ENCODE measurements around the gene VEGFC. TPM values are rescaled to one million over a fixed set of nuclear protein-coding genes. Genes with fewer than 3 reads are reported as not detected.

VEGFC gene
- total and polyA plus RNA-seq, 7 experiments from 2014 or later = not detected

DNA sequence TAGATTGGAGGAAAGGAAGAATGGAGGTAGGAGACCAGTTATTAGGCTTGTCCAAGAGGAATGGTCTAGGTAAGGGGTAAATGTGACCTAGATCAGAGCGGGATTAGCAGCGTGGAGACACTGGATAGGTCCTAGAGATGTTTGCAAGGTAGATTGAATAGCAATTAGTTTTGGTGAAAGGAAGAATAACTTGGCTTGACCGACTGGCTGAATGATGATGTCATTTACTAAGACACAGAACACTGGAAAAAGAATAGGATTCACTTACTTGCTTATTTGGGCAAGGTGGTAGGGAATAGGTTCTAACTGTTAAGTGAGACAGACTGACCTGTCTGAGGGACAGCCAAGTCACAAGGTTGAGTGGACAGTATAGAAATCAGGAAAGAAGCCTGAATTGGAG is 71.3 kb downstream of the VEGFC start:
- Histone ChIP-seq H3K4me3 (ENCODE audit: low read length) (no peak overlapping the region), H3K36me3 (ENCODE audit: control insufficient read depth in 2 of 3, insufficient read depth in 3 of 3, low read length in 3 of 3) (no peaks in the 10 kb centered on the region), H3K27me3 (ENCODE audit: control insufficient read depth in 2 of 2, insufficient read depth in 2 of 2, low read length in 2 of 2) (no peaks in the 10 kb centered on the region), H3K27ac (ENCODE audit: low read depth, low read length) (no peak overlapping the region), H3K4me1 (ENCODE audit: control insufficient read depth in 2 of 2, insufficient read depth in 2 of 2, low read length in 2 of 2) (no peaks in the 10 kb centered on the region), H3K9me3 (ENCODE audit: control insufficient read depth in 2 of 3, low read length in 3 of 3) (no peaks in the 10 kb centered on the region)
- Mint-ChIP-seq H3K4me3 (no peak overlapping the region), H3K27me3 (no peaks in the 10 kb centered on the region), H3K4me1 (no peaks in the 10 kb centered on the region), H3K36me3 (no peaks in the 10 kb centered on the region), H3K9me3 (peaks cover 0 to 5% (median 0%) of the 10 kb centered on the region in 11 donors), H3K27ac (no peak overlapping the region)
- ATAC-seq = no peak
- ChIA-PET POLR2A (no interaction called here), CTCF (no interaction called here)
- no peak for DNase-seq
- intact Hi-C loops (cut with micrococcal nuclease) = no loop called here

GRCh38 chr4:176718881-176719280 is 73.8 kb downstream of the VEGFC start:
- CTCF ChIA-PET = no interaction called here
- no peaks in the 10 kb centered on the region for H3K9me3 ChIP-seq (ENCODE audit: control insufficient read depth in 2 of 3, low read length in 3 of 3)

GRCh38 chr4:176717237-176717636 is 75.5 kb downstream of the VEGFC start:
- CTCF ChIA-PET = no interaction called here
- DNase-seq (no peak), ATAC-seq (no peak)
- Histone ChIP-seq H3K4me1 (ENCODE audit: control insufficient read depth in 2 of 2, insufficient read depth in 2 of 2, low read length in 2 of 2) (no peaks in the 10 kb centered on the region), H3K9me3 (ENCODE audit: control insufficient read depth in 2 of 3, low read length in 3 of 3) (no peaks in the 10 kb centered on the region), H3K4me3 (ENCODE audit: low read length) (no peak overlapping the region), H3K27ac (ENCODE audit: low read depth, low read length) (no peak overlapping the region), H3K27me3 (ENCODE audit: control insufficient read depth in 2 of 2, insufficient read depth in 2 of 2, low read length in 2 of 2) (no peaks in the 10 kb centered on the region), H3K36me3 (ENCODE audit: control insufficient read depth in 2 of 3, insufficient read depth in 3 of 3, low read length in 3 of 3) (no peaks in the 10 kb centered on the region)
- Mint-ChIP-seq H3K9me3 (peaks cover 0 to 5% (median 2%) of the 10 kb centered on the region in 11 donors), H3K27ac (no peak overlapping the region), H3K4me1 (no peaks in the 10 kb centered on the region), H3K4me3 (no peak overlapping the region), H3K36me3 (no peaks in the 10 kb centered on the region), H3K27me3 (no peaks in the 10 kb centered on the region)
- intact Hi-C loops (cut with micrococcal nuclease) = no loop called here
- POLR2A ChIA-PET = no interaction called here

More at GRCh38 chr4:176718881-176719280, 73.8 kb downstream of the VEGFC start:
- intact Hi-C loops (cut with micrococcal nuclease) = no loop called here
- no peaks in the 10 kb centered on the region for H3K4me1 ChIP-seq (ENCODE audit: control insufficient read depth in 2 of 2, insufficient read depth in 2 of 2, low read length in 2 of 2)
- Mint-ChIP-seq H3K36me3 (no peaks in the 10 kb centered on the region), H3K4me3 (no peak overlapping the region), H3K27ac (no peak overlapping the region), H3K9me3 (peaks cover 0 to 5% (median 0%) of the 10 kb centered on the region in 11 donors), H3K4me1 (no peaks in the 10 kb centered on the region), H3K27me3 (no peaks in the 10 kb centered on the region)
- DNase-seq (no peak), ATAC-seq (no peak)
- H3K27ac ChIP-seq (ENCODE audit: low read depth, low read length) = no peak overlapping the region
- H3K36me3 ChIP-seq (ENCODE audit: control insufficient read depth in 2 of 3, insufficient read depth in 3 of 3, low read length in 3 of 3) = no peaks in the 10 kb centered on the region
- no peak overlapping the region for H3K4me3 ChIP-seq (ENCODE audit: low read length)
- no peaks in the 10 kb centered on the region for H3K27me3 ChIP-seq (ENCODE audit: control insufficient read depth in 2 of 2, insufficient read depth in 2 of 2, low read length in 2 of 2)
- POLR2A ChIA-PET = no interaction called here

GRCh38 chr4:176709417-176709816 is 83.3 kb downstream of the VEGFC start:
- Mint-ChIP-seq H3K9me3 (peaks cover 0 to 9% (median 3%) of the 10 kb centered on the region in 11 donors), H3K36me3 (no peaks in the 10 kb centered on the region), H3K27me3 (no peaks in the 10 kb centered on the region), H3K4me1 (no peaks in the 10 kb centered on the region), H3K27ac (no peak overlapping the region), H3K4me3 (no peak overlapping the region)
- intact Hi-C loops (cut with micrococcal nuclease) = no loop called here
- H3K4me3 ChIP-seq (ENCODE audit: low read length) = no peak overlapping the region
- ChIA-PET CTCF (no interaction called here), POLR2A (no interaction called here)
- H3K36me3 ChIP-seq (ENCODE audit: control insufficient read depth in 2 of 3, insufficient read depth in 3 of 3, low read length in 3 of 3) = no peaks in the 10 kb centered on the region
- H3K27me3 ChIP-seq (ENCODE audit: control insufficient read depth in 2 of 2, insufficient read depth in 2 of 2, low read length in 2 of 2) = no peaks in the 10 kb centered on the region
- DNase-seq (no peak), ATAC-seq (no peak)
- no peaks in the 10 kb centered on the region for H3K4me1 ChIP-seq (ENCODE audit: control insufficient read depth in 2 of 2, insufficient read depth in 2 of 2, low read length in 2 of 2)
- no peaks in the 10 kb centered on the region for H3K9me3 ChIP-seq (ENCODE audit: control insufficient read depth in 2 of 3, low read length in 3 of 3)
- H3K27ac ChIP-seq (ENCODE audit: low read depth, low read length) = no peak overlapping the region

DNA sequence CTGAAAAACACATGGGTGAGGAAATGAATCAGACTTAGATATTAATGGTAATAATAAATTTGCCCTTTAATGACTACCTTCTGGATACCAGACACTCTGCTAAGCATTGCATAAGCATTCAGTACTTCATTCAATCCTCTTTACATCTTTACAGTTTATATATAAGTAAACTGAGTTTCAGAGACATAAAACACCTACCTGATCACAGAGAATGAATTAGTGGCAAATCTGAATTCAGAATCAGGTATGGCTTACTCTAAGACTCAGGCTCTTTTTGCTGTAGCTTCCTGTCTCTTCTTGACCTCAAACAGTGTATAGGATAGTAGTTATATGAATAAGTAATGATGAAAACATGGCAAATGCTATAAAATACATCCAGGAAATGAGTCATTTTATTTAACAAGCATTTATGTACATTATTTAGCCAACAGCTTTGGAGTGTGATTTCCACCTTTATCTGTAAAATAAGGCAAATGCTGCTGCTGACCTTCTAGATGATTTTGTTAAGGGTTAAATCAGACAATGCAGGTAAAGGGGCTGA is 83.9 kb downstream of the VEGFC start:
- no peaks in the 10 kb centered on the region for H3K36me3 ChIP-seq (ENCODE audit: control insufficient read depth in 2 of 3, insufficient read depth in 3 of 3, low read length in 3 of 3)
- H3K9me3 ChIP-seq (ENCODE audit: control insufficient read depth in 2 of 3, low read length in 3 of 3) = no peaks in the 10 kb centered on the region
- DNase-seq (no peak), ATAC-seq (no peak)
- Mint-ChIP-seq H3K4me1 (no peaks in the 10 kb centered on the region), H3K27ac (no peak overlapping the region), H3K27me3 (no peaks in the 10 kb centered on the region), H3K36me3 (no peaks in the 10 kb centered on the region), H3K4me3 (no peak overlapping the region), H3K9me3 (peaks cover 0 to 9% (median 3%) of the 10 kb centered on the region in 11 donors)
- intact Hi-C loops (cut with micrococcal nuclease) = no loop called here
- no peak overlapping the region for H3K27ac ChIP-seq (ENCODE audit: low read depth, low read length)
- H3K27me3 ChIP-seq (ENCODE audit: control insufficient read depth in 2 of 2, insufficient read depth in 2 of 2, low read length in 2 of 2) = no peaks in the 10 kb centered on the region
- H3K4me1 ChIP-seq (ENCODE audit: control insufficient read depth in 2 of 2, insufficient read depth in 2 of 2, low read length in 2 of 2) = no peaks in the 10 kb centered on the region
- POLR2A ChIA-PET = no interaction called here
- CTCF ChIA-PET = no interaction called here
- H3K4me3 ChIP-seq (ENCODE audit: low read length) = no peak overlapping the region

DNA sequence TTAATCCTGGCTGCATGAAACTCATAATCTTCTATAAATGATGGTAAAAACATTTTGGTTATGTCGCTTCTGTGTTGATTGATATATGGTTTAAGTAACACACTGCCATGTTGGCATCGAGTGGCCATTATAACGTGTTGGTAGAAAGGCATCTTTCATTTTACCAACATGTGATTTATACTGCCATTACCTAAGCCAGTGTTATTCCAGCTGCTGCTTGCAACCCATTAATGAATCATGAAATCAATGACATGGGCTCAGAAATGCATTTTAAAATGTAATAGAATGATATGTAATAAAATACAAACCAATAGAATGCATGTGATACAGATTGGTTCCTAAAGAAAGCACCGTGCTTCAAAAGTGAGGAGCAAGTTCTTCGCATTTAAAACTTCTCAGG is 102.0 kb downstream of the VEGFC start:
- Mint-ChIP-seq H3K4me3 (no peak overlapping the region), H3K36me3 (no peaks in the 10 kb centered on the region), H3K9me3 (peaks cover 0 to 7% (median 2%) of the 10 kb centered on the region in 11 donors), H3K4me1 (no peaks in the 10 kb centered on the region), H3K27me3 (no peaks in the 10 kb centered on the region), H3K27ac (no peak overlapping the region)
- DNase-seq = no peak
- no peak overlapping the region for H3K27ac ChIP-seq (ENCODE audit: low read depth, low read length)
- intact Hi-C loops (cut with micrococcal nuclease) = no loop called here
- no peak overlapping the region for H3K4me3 ChIP-seq (ENCODE audit: low read length)
- no peaks in the 10 kb centered on the region for H3K4me1 ChIP-seq (ENCODE audit: control insufficient read depth in 2 of 2, insufficient read depth in 2 of 2, low read length in 2 of 2)
- H3K36me3 ChIP-seq (ENCODE audit: control insufficient read depth in 2 of 3, insufficient read depth in 3 of 3, low read length in 3 of 3) = no peaks in the 10 kb centered on the region
- ATAC-seq = no peak
- CTCF ChIA-PET = no interaction called here
- H3K9me3 ChIP-seq (ENCODE audit: control insufficient read depth in 2 of 3, low read length in 3 of 3) = no peaks in the 10 kb centered on the region
- POLR2A ChIA-PET = no interaction called here
- no peaks in the 10 kb centered on the region for H3K27me3 ChIP-seq (ENCODE audit: control insufficient read depth in 2 of 2, insufficient read depth in 2 of 2, low read length in 2 of 2)

GRCh38 chr4:176680668-176681180 is 112.0 kb downstream of the VEGFC start:
- H3K36me3 ChIP-seq (ENCODE audit: control insufficient read depth in 2 of 3, insufficient read depth in 3 of 3, low read length in 3 of 3) = no peaks in the 10 kb centered on the region
- no peak overlapping the region for H3K4me3 ChIP-seq (ENCODE audit: low read length)
- no peaks in the 10 kb centered on the region for H3K9me3 ChIP-seq (ENCODE audit: control insufficient read depth in 2 of 3, low read length in 3 of 3)
- H3K27me3 ChIP-seq (ENCODE audit: control insufficient read depth in 2 of 2, insufficient read depth in 2 of 2, low read length in 2 of 2) = no peaks in the 10 kb centered on the region
- H3K4me1 ChIP-seq (ENCODE audit: control insufficient read depth in 2 of 2, insufficient read depth in 2 of 2, low read length in 2 of 2) = no peaks in the 10 kb centered on the region
- POLR2A ChIA-PET = no interaction called here
- no peak overlapping the region for H3K27ac ChIP-seq (ENCODE audit: low read depth, low read length)
- peaks cover 0 to 5% (median 0%) of the 10 kb centered on the region in 5 donors for H3K27me3 Mint-ChIP-seq
- no peaks in the 10 kb centered on the region for H3K4me1 Mint-ChIP-seq
- DNase-seq = no peak
- CTCF ChIA-PET = no interaction called here
- H3K9me3 Mint-ChIP-seq = peaks cover 0 to 12% (median 0%) of the 10 kb centered on the region in 11 donors
- no peak for ATAC-seq
- no peak overlapping the region for H3K27ac Mint-ChIP-seq
- intact Hi-C loops (cut with micrococcal nuclease) = no loop called here
- no peaks in the 10 kb centered on the region for H3K36me3 Mint-ChIP-seq
- H3K4me3 Mint-ChIP-seq = no peak overlapping the region
